ENCODE data around the gene A2M. TPM values are rescaled to one million over a fixed set of nuclear protein-coding genes. Genes with fewer than 3 reads are reported as not detected.

Gene A2M
- total and polyA plus RNA-seq, 2 of the 13 experiments (the other 11 are each of a cell fraction or from before 2014, with no cell fraction given), result 2,807 to 6,551 TPM

- TF ChIP-seq ARID4A (CRISPR knock-in tag; IDR thresholded peaks at IDR 0.05; ENCODE audit: borderline replicate concordance), result peak; percentile 34; the same call in 1 of the 2 replicates
- peak; percentile 39; the same call in 1 of the 2 replicates for TF ChIP-seq TFDP2 (CRISPR knock-in tag; IDR thresholded peaks at IDR 0.05)
- no peak for TF ChIP-seq ZNF3 (CRISPR knock-in tag; IDR thresholded peaks at IDR 0.05)
- TF ChIP-seq STAG1 (CRISPR knock-in tag; IDR thresholded peaks at IDR 0.05), result 0 out of 2 replicates have a peak, but pooled peaks have one; percentile 16
- TF ChIP-seq ZNF317 (CRISPR knock-in tag; IDR thresholded peaks at IDR 0.05), result 0 out of 2 replicates have a peak, but pooled peaks have one; percentile 24
- no peak for TF ChIP-seq HOXA5 (CRISPR knock-in tag; IDR thresholded peaks at IDR 0.05)
- peak; percentile 91; the same call in 1 of the 2 replicates for TF ChIP-seq HOMEZ (CRISPR knock-in tag; IDR thresholded peaks at IDR 0.05; ENCODE audit: low read depth)
- TF ChIP-seq EHMT2 (IDR thresholded peaks at IDR 0.05; ENCODE audit: borderline replicate concordance, low read depth, low read length), result no peak
- TF ChIP-seq TFDP1 (CRISPR knock-in tag; IDR thresholded peaks at IDR 0.05; ENCODE audit: borderline replicate concordance), result no peak; the same call in 1 of the 2 replicates
- no peak for TF ChIP-seq DBP (CRISPR knock-in tag; IDR thresholded peaks at IDR 0.05; ENCODE audit: not compliant biosample characterization)
- no peak for TF ChIP-seq AFF4 (CRISPR knock-in tag; IDR thresholded peaks at IDR 0.05)
- TF ChIP-seq RFX1 (IDR thresholded peaks at IDR 0.05), result peak; percentile 82
- TF ChIP-seq ZNF816 (CRISPR knock-in tag; IDR thresholded peaks at IDR 0.05; ENCODE audit: borderline replicate concordance), result 0 out of 2 replicates have a peak, but pooled peaks have one; percentile 6
- TF ChIP-seq ZNF800 (CRISPR knock-in tag; IDR thresholded peaks at IDR 0.05), result no peak
Observed at GRCh38 chr12:9135903-9136310, 20.2 kb upstream of the A2M start (continued).

All from HepG2 (cell line).